Progenitor cell of endocrine pancreas (in vitro differentiated cells): ENCODE data around the gene PRDX3. TPM values are rescaled to one million over a fixed set of nuclear protein-coding genes. Genes with fewer than 3 reads are reported as not detected.
"Not testable (repeated sequence)": the region's sequence is repeated elsewhere in the genome, so short reads cannot be mapped to it uniquely, and the experiment has no call there.

Experiments
- DNase-seq: peaks from one replicate; pipeline ENCODE4 v3.0.0; 2021; ENCODE audit warnings: low spot score; ENCODE audit not compliant: unreplicated experiment
- H3K27ac Mint-ChIP-seq: 2 replicates; pipeline ENCODE4 v1.8.0; 2021; ENCODE audit warnings: mild to moderate bottlenecking, moderate library complexity, mixed read lengths
- H3K27me3 Mint-ChIP-seq: 2 replicates; pipeline ENCODE4 v1.8.0; 2021; ENCODE audit warnings: mixed read lengths
- H3K36me3 Mint-ChIP-seq: 2 replicates; pipeline ENCODE4 v1.8.0; 2022; ENCODE audit warnings: mixed read lengths; ENCODE audit not compliant: insufficient read depth
- H3K4me1 Mint-ChIP-seq: 2 replicates; pipeline ENCODE4 v1.8.0; 2021; ENCODE audit warnings: low read depth, mixed read lengths
- H3K4me3 Mint-ChIP-seq: 2 replicates; pipeline ENCODE4 v1.8.0; 2021; ENCODE audit warnings: low read depth, mild to moderate bottlenecking, moderate library complexity, mixed read lengths
- H3K9me3 Mint-ChIP-seq: 2 replicates; pipeline ENCODE4 v1.8.0; 2021; ENCODE audit warnings: low read depth, mixed read lengths
- CTCF ChIP-seq: fragments of 200-600 bp; sonication (generic); IDR thresholded peaks from one replicate; pipeline ENCODE4 v1.5.0; 2021; ENCODE audit warnings: antibody characterized with exemption, mild to moderate bottlenecking; ENCODE audit not compliant: unreplicated experiment
- total RNA-seq: library from RNA; stranded (reverse); gene quantifications from 2 replicates; pipeline ENCODE4 v1.2.1, GENCODE V29; 2021

PRDX3 gene
- total RNA-seq, 1 donor from 2014 or later, result 117 TPM

- Mint-ChIP-seq H3K9me3 (no peaks in the 10 kb centered on the region), H3K4me3 (no peak overlapping the region), H3K4me1 (no peaks in the 10 kb centered on the region), H3K27ac (no peak overlapping the region), H3K27me3 (no peaks in the 10 kb centered on the region), H3K36me3 (peaks cover 7% of the 10 kb centered on the region)
- no peak for DNase-seq
- TF ChIP-seq CTCF, result no peak
Observed at GRCh38 chr10:119138346-119139306, 40.0 kb downstream of the PRDX3 start.

GRCh38 chr10:119137878-119138277 is 40.7 kb downstream of the PRDX3 start:
- not testable (repeated sequence) for H3K27ac Mint-ChIP-seq, H3K9me3 Mint-ChIP-seq

GRCh38 chr10:119136084-119136483 is 42.5 kb downstream of the PRDX3 start:
- peaks cover 17% of the 10 kb centered on the region for H3K36me3 Mint-ChIP-seq
- H3K27me3 Mint-ChIP-seq, result no peaks in the 10 kb centered on the region
- DNase-seq, result no peak
- no peak overlapping the region for H3K4me3 Mint-ChIP-seq
- H3K9me3 Mint-ChIP-seq, result no peaks in the 10 kb centered on the region
- no peak for TF ChIP-seq CTCF
- no peak overlapping the region for H3K27ac Mint-ChIP-seq
- H3K4me1 Mint-ChIP-seq, result no peaks in the 10 kb centered on the region

More at GRCh38 chr10:119137878-119138277, 40.7 kb downstream of the PRDX3 start:
- H3K4me1 Mint-ChIP-seq, DNase-seq, H3K27me3 Mint-ChIP-seq, H3K36me3 Mint-ChIP-seq, H3K4me3 Mint-ChIP-seq: not testable (repeated sequence)

GRCh38 chr10:119135513-119135881 is 43.1 kb downstream of the PRDX3 start:
- Mint-ChIP-seq H3K27ac (no peak overlapping the region), H3K9me3 (no peaks in the 10 kb centered on the region), H3K36me3 (peaks cover 23% of the 10 kb centered on the region), H3K27me3 (no peaks in the 10 kb centered on the region), H3K4me1 (peaks cover 2% of the 10 kb centered on the region), H3K4me3 (no peak overlapping the region)
- DNase-seq, result no peak
- no peak for TF ChIP-seq CTCF

- H3K4me3 Mint-ChIP-seq, result no peak overlapping the region
- no peaks in the 10 kb centered on the region for H3K27me3 Mint-ChIP-seq
- TF ChIP-seq CTCF, result no peak
- peaks cover 30% of the 10 kb centered on the region for H3K36me3 Mint-ChIP-seq
- DNase-seq, result no peak
- no peaks in the 10 kb centered on the region for H3K9me3 Mint-ChIP-seq
- no peak overlapping the region for H3K27ac Mint-ChIP-seq
- H3K4me1 Mint-ChIP-seq, result peaks cover 2% of the 10 kb centered on the region
Observed at GRCh38 chr10:119133949-119134348, 44.7 kb downstream of the PRDX3 start.
